ENCODE measurements around the gene TIE1. TPM values are rescaled to one million over a fixed set of nuclear protein-coding genes. Genes with fewer than 3 reads are reported as not detected.

TIE1 gene
- total RNA-seq, 2 donors from 2014 or later: 23.7 to 25.7 TPM

DNA sequence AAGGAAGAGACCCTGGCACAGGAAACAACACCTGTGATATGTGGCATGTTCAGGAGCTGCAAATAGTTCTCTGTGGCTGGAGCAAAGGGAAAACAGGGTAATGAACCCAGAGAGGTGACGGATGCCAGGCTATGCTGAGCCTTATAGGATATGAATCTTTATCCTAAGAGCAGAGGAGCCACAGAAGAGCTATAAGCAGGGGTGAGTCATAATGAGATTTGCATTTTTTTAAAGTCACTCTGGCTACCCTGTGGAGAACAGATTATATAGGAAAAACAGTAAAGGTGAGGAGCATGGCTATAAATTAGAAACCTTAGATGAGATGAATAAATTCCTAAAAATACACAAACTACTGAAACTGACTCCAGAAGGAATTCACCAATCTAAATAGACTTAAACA lies 24.0 kb downstream of the TIE1 start:
- TF ChIP-seq, protein P1, sequence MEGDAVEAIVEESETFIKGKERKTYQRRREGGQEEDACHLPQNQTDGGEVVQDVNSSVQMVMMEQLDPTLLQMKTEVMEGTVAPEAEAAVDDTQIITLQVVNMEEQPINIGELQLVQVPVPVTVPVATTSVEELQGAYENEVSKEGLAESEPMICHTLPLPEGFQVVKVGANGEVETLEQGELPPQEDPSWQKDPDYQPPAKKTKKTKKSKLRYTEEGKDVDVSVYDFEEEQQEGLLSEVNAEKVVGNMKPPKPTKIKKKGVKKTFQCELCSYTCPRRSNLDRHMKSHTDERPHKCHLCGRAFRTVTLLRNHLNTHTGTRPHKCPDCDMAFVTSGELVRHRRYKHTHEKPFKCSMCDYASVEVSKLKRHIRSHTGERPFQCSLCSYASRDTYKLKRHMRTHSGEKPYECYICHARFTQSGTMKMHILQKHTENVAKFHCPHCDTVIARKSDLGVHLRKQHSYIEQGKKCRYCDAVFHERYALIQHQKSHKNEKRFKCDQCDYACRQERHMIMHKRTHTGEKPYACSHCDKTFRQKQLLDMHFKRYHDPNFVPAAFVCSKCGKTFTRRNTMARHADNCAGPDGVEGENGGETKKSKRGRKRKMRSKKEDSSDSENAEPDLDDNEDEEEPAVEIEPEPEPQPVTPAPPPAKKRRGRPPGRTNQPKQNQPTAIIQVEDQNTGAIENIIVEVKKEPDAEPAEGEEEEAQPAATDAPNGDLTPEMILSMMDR (IDR thresholded peaks at IDR 0.05): no peak
- ATAC-seq (ENCODE audit: insufficient number of reproducible peaks, low FRiP score, low read depth) (no peak), DNase-seq (ENCODE audit: low spot score) (no peak)
- H3K4me3 ChIP-seq: no peak overlapping the region
- H3K27me3 ChIP-seq (replicated peaks; ENCODE audit: insufficient read depth): no peaks in the 10 kb centered on the region
- no peak overlapping the region for H3K27ac ChIP-seq
- H3K36me3 ChIP-seq: no peaks in the 10 kb centered on the region
- peaks cover 4% of the 10 kb centered on the region for H3K9me3 ChIP-seq
- H3K4me1 ChIP-seq (ENCODE audit: control insufficient read depth in 1 of 2, low read depth in 2 of 2): no peaks in the 10 kb centered on the region

DNA sequence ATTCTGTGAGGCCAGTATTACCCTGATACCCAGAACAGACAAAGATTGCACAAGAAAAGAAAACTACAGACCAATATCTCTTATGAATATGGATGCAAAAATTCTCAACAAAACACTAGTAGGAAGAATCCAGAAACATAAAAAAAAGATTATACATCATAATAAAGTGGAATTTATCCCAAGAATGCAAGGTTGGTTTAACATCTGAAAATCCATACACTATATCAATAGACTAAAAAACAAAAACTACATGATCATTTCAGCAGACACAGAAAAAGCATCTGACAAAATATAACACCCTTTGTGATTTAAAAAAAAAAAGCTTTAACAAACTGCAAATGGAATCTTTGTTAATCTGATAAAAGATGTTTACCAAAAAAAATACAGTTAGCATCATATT lies 24.6 kb downstream of the TIE1 start:
- DNase-seq (ENCODE audit: low spot score) (no peak), ATAC-seq (ENCODE audit: insufficient number of reproducible peaks, low FRiP score, low read depth) (no peak)
- Histone ChIP-seq H3K4me3 (no peak overlapping the region), H3K36me3 (no peaks in the 10 kb centered on the region), H3K4me1 (ENCODE audit: control insufficient read depth in 1 of 2, low read depth in 2 of 2) (peaks cover 0 to 5% of the 10 kb centered on the region in 2 donors), H3K9me3 (peaks cover 4% of the 10 kb centered on the region), H3K27me3 (replicated peaks; ENCODE audit: insufficient read depth) (no peaks in the 10 kb centered on the region), H3K27ac (no peak overlapping the region)
- TF ChIP-seq, protein P1 (IDR thresholded peaks at IDR 0.05): no peak

GRCh38 chr1:43327549-43328292 lies 26.9 kb downstream of the TIE1 start:
- DNase-seq (ENCODE audit: low spot score) (no peak), ATAC-seq (ENCODE audit: insufficient number of reproducible peaks, low FRiP score, low read depth) (no peak)
- TF ChIP-seq, protein P1 (IDR thresholded peaks at IDR 0.05): no peak
- H3K36me3 ChIP-seq: no peaks in the 10 kb centered on the region
- H3K9me3 ChIP-seq: peaks cover 4% of the 10 kb centered on the region
- peaks cover 0 to 6% of the 10 kb centered on the region in 2 donors for H3K4me1 ChIP-seq (ENCODE audit: control insufficient read depth in 1 of 2, low read depth in 2 of 2)
- no peaks in the 10 kb centered on the region for H3K27me3 ChIP-seq (replicated peaks; ENCODE audit: insufficient read depth)
- H3K27ac ChIP-seq: no peak overlapping the region
- no peak overlapping the region for H3K4me3 ChIP-seq

DNA sequence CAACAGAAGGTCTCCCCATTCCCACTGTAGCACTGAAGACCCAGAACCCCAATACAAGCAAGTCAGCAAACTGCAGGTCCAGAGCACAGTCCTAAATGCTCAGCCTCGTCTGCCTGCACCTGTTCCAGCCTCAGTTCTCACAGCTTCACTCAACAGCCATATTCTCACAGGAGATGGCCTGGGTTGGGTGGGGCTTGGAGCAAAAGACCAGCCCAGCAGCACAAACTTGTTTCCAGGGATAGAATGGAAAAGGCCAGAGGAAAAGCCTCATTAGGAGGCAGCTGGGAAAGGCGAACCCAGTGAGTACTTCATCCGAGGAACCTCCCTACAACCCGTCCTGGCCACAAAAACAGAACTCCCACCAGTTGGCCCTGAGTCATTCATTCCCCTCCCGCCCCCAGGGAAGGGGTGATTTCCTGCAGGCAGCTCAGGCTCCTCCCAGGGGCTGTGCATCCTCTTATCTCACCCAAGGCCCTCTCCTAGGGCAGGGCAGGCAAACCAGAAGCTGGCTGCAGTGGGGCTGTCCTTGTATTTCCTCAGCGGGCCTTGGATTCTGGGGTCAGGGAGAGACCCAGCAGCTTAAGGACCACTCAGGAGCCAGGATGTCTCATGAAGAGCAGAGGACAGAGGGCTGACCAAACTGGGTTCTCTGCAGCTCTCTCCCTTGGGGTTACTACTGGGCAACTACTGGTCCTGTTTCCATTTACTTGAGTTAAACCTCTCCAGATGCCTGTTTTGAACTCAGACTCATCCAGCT lies 29.4 kb downstream of the TIE1 start:
- Histone ChIP-seq H3K27me3 (replicated peaks; ENCODE audit: insufficient read depth) (no peaks in the 10 kb centered on the region), H3K4me3 (no peak overlapping the region), H3K27ac (no peak overlapping the region), H3K9me3 (peaks cover 4% of the 10 kb centered on the region), H3K4me1 (ENCODE audit: control insufficient read depth in 1 of 2, low read depth in 2 of 2) (peaks cover 0 to 6% of the 10 kb centered on the region in 2 donors), H3K36me3 (no peaks in the 10 kb centered on the region)
- ATAC-seq (ENCODE audit: insufficient number of reproducible peaks, low FRiP score, low read depth) (no peak), DNase-seq (ENCODE audit: low spot score) (peak; percentile 19)
- TF ChIP-seq, protein P1 (IDR thresholded peaks at IDR 0.05): no peak

DNA sequence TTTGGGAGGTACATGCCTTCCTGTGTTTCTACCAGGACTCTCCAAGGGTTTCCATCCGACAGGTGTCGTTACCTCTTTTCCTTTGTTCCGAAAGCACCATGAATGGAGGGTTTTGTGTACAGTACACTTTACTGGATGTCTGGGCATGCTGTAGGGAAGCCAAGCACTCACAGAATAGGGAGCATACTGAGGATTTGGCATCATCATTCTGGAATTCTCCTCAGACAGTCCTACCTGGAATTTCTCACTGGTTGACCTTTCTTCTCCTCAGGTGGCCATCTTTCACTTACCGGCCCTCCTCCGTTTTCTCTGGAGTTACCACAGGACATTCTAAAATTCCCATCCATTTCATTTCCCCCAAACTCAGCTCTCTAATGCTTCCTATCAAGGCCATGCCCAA lies 30.9 kb downstream of the TIE1 start:
- no peak for ATAC-seq (ENCODE audit: insufficient number of reproducible peaks, low FRiP score, low read depth)
- no peak overlapping the region for H3K4me3 ChIP-seq

More for the DNA sequence above, 30.9 kb downstream of the TIE1 start:
- Histone ChIP-seq H3K9me3 (peaks cover 4% of the 10 kb centered on the region), H3K27me3 (replicated peaks; ENCODE audit: insufficient read depth) (no peaks in the 10 kb centered on the region), H3K4me1 (ENCODE audit: control insufficient read depth in 1 of 2, low read depth in 2 of 2) (peaks cover 0 to 6% of the 10 kb centered on the region in 2 donors), H3K27ac (no peak overlapping the region), H3K36me3 (no peaks in the 10 kb centered on the region)
- DNase-seq (ENCODE audit: low spot score): no peak
- TF ChIP-seq, protein P1 (IDR thresholded peaks at IDR 0.05): no peak
